GM13977 (cell line): Measurements from ENCODE around the gene RANGAP1.

ENCODE experiments used
- DNase-seq: peaks from one replicate; pipeline ENCODE4 v3.0.0; 2012; ENCODE audit warnings: low spot score
- in situ Hi-C: fragments of 300-500 bp; cut with MboI; formaldehyde crosslinking; loops from one replicate; pipeline ENCODE4 v1.12.0; 2022; ENCODE audit warnings: low sequenced_read_pairs, low pct_unique_long_range_greater_than_20kb, mixed read lengths, inconsistent platforms; ENCODE audit not compliant: unreplicated experiment
- TF ChIP-seq, protein P1 (sequence below): IDR thresholded peaks from 2 replicates; pipeline ENCODE4 v1.5.1; 2012; ENCODE audit warnings: mild to moderate bottlenecking, control low read depth; ENCODE audit not compliant: insufficient read depth; ENCODE audit errors: extremely low read depth, missing control alignments

Gene RANGAP1

DNA sequence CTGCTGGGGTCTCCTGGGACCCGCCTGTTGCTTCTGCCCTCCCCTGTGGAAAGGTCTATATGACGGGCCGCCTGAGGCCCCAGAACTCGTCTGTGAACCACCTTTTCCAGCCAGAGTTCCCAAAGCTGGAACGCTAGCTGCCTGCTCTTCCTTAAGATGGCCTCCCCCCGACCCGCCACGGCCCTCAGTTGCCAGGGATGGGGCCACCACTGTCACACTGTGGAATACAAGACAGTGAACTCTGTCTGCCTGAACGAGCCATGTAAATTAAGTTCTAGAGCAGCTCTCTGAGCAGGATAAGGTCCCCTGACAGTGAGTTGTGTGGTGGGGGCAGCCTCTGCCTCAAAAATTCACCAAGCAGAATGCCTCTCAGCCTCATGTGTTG lies 55.6 kb downstream of the RANGAP1 start:
- no peak for DNase-seq
- in situ Hi-C loops = no loop called here
- TF ChIP-seq, protein P1, sequence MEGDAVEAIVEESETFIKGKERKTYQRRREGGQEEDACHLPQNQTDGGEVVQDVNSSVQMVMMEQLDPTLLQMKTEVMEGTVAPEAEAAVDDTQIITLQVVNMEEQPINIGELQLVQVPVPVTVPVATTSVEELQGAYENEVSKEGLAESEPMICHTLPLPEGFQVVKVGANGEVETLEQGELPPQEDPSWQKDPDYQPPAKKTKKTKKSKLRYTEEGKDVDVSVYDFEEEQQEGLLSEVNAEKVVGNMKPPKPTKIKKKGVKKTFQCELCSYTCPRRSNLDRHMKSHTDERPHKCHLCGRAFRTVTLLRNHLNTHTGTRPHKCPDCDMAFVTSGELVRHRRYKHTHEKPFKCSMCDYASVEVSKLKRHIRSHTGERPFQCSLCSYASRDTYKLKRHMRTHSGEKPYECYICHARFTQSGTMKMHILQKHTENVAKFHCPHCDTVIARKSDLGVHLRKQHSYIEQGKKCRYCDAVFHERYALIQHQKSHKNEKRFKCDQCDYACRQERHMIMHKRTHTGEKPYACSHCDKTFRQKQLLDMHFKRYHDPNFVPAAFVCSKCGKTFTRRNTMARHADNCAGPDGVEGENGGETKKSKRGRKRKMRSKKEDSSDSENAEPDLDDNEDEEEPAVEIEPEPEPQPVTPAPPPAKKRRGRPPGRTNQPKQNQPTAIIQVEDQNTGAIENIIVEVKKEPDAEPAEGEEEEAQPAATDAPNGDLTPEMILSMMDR = no peak

DNA sequence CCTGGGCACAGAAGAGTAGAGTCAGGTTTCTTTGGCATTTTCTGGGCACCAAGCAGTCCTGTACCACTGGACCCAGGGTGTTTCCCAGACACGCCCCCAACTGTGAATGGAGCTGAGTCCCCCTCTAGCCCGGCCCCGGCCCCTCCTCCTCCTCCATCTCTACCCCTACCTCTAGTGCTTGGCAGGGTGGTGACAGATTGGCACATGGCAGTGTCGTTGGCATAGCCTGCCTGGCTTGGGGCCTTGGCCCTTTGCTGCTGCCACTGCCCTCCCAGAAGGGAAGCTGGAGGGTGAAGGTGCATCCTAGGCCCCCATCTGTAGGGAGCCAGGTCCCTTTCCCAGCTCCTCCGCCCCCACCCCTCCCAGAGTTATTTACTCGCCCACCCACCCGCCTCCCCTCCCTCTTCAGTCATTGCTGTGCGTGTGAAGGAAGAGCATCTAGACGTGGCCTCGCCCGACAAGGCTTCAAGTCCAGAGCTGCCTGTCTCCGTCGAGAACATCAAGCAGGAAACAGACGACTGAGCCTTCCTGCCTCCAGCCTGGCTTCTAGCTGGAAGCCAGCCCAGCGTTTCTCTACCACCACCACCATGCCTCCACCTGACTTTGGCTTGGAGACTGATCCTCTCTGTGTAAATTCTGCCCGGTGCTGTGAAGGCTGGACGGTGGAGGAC lies 56.1 kb downstream of the RANGAP1 start:
- TF ChIP-seq, protein P1 = no peak
- in situ Hi-C loops = no loop called here

DNA sequence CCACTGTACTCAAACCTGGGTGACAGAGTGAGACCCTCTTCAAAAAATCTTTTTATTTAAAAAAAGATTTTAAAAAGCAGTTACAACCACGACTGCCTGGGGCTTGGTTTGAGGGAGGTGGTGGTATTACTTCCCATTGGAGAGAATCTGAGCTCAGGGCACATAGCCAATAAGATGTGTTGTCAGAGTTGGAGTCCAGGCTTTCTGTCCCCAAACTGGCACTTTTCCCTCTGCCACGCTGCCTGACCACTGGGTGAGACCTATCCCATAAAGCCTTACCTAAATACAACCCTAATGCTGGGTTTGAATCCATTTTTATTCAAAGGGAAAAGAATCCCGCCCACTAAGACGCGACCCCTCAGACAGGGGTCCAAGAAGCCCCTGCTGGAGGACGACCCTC lies 56.8 kb downstream of the RANGAP1 start:
- in situ Hi-C loops = no loop called here
- DNase-seq = no peak
- TF ChIP-seq, protein P1 = no peak

More for the DNA sequence above, 56.1 kb downstream of the RANGAP1 start:
- no peak for DNase-seq

DNA sequence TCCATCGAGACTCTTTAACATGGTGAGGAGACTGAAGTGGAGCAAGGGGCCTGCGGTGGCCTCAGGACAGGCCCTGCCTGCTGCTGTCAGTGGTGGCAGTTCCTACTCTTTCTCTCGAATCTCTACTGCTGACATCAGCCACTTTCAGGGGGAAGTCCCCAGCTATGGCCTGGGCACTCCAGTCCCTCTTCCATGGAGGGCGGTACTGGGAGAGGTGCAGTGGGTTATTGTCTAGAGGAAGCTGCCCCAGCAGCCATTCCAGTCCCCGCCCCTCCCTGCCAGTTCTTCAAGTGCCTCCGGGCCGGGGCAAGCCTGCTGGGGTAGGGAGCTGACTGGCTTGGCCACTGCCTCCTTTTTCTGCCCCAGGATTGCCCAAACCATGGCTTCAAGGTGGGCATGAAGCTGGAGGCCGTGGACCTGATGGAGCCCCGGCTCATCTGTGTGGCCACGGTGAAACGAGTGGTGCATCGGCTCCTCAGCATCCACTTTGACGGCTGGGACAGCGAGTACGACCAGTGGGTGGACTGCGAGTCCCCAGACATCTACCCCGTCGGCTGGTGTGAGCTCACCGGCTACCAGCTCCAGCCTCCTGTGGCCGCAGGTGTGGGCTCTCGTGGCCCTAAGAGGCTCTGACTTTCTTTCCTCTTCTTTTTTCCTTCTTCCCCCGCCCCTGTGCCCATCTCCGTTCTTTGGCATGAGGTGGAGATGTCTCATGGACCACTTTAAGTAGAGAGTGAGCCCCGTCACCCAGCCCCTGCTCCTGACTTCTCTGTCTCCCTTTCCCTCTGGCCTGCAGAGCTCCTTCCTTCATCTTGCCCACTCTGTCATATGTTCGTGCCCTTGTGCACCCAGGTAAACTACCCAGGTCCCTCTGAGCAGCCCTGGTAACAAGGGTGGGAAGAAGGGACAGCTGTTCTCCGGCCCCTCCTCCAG lies 59.0 kb downstream of the RANGAP1 start:
- in situ Hi-C loops = no loop called here
- TF ChIP-seq, protein P1 = no peak
- DNase-seq = no peak

DNA sequence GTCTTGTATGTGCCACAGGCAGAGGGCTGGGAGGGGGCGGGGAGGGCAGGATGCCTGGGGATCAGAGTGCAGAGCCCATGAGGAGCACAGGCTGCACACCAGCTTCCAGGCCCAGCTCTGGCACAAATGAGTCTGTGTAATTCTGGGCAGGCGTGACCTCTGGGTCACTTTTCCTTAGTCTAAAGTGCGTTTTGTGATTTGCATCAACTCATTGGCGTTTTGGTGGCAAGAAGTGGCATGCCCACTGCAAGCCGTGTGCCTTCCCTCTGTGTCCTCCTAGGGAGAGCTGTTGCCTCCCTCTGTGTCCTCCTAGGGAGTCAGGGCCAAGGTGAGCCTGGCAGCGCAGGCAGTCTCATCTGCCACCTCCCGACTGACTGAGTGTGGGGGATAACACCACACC lies 62.5 kb downstream of the RANGAP1 start:
- in situ Hi-C loops = no loop called here
- no peak for DNase-seq
- TF ChIP-seq, protein P1 = no peak

DNA sequence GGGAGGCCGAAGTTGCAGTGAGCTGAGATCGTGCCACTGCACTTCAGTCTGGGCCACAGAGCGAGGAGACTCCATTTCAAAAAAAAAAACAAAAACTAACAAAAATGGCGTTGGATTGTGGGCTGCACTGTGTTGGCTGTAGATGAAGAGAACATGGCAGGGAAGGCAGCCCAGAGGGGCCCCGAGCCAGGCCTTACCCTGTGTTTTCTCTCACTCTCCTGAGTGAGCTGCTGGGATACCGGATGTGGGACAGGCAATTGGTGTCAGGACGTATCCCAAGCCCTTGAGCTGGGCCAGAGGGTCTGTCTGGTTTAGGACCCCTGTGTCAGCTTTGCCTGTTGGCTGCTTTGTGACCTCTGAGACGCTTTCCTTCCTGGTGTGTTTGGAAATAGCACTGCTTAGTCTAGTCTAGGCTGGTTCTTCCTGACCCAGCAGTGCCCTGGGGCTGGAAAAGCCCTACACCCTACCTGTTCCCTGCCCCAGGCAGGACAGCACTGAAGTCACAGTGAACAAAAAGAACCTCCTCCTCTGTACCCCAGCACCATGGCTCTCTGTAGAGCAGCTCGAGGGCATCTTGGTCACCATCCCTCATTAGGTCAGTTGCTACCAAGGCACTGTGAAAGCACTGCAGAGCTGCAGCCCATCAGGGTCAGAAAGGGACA lies 63.0 kb downstream of the RANGAP1 start:
- TF ChIP-seq, protein P1 = no peak
- DNase-seq = no peak
- in situ Hi-C loops = no loop called here
